ENCODE results near the gene NOX5. TPM values are rescaled to one million over a fixed set of nuclear protein-coding genes. Genes with fewer than 3 reads are reported as not detected.

Gene NOX5, protein sequence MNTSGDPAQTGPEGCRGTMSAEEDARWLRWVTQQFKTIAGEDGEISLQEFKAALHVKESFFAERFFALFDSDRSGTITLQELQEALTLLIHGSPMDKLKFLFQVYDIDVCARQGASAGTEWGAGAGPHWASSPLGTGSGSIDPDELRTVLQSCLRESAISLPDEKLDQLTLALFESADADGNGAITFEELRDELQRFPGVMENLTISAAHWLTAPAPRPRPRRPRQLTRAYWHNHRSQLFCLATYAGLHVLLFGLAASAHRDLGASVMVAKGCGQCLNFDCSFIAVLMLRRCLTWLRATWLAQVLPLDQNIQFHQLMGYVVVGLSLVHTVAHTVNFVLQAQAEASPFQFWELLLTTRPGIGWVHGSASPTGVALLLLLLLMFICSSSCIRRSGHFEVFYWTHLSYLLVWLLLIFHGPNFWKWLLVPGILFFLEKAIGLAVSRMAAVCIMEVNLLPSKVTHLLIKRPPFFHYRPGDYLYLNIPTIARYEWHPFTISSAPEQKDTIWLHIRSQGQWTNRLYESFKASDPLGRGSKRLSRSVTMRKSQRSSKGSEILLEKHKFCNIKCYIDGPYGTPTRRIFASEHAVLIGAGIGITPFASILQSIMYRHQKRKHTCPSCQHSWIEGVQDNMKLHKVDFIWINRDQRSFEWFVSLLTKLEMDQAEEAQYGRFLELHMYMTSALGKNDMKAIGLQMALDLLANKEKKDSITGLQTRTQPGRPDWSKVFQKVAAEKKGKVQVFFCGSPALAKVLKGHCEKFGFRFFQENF
- 237 and 339 TPM in 2 replicates for total RNA-seq (2014; rRNA removed)
- percentile 40 among the genes with signal in this experiment for Bru-seq, nascent RNA
- BruChase-seq, experiment 1, labeled RNA remaining after a 6-hour chase: percentile 42 among the genes with signal in this experiment
- percentile 41 among the genes with signal in this experiment for BruChase-seq, experiment 2, labeled RNA remaining after a 2-hour chase
- long read RNA-seq, partial matches to known transcripts: 16 of 40 reads
- long read RNA-seq, other reads (novel, unspliced or antisense): 24 of 40 reads

DNA sequence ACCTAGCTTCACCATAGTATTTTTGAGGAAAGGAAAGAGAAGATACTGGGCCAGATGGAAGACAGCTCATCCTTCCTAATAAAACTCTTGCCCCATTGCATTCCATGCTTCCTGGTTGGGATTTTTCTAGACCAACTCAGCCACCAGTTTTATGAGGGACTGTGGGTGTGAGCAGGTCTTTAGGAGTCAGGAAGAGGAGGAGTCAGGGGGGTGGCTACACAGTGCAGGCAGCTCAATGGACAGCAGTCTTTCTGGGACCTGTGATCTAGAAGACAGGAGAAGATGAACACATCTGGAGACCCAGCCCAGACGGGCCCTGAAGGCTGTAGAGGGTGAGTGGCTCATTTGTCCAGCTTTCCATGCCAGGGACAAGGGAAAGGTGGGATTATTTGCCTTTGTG, at the start of gene NOX5:
NOX5 (plus strand) TSS at position 242 of the 400 bp plus-strand sequence; CDS start at position 283, 41 bp downstream.
- POLR2A ChIA-PET (ENCODE audit: unreplicated experiment): no interaction called here
- Histone ChIP-seq H3K79me2 (ENCODE audit: low read length) (no peaks in the 10 kb centered on the region), H3K4me2 (ENCODE audit: low read length) (no peak within 1 kb of the TSS), H2AFZ (ENCODE audit: low read length) (no peak within 1 kb of the TSS), H3K9ac (ENCODE audit: low read length) (no peak within 1 kb of the TSS), H3K36me3 (ENCODE audit: low read depth, low read length) (no peaks in the 10 kb centered on the region), H3K4me3 (ENCODE audit: low read length) (no peak within 1 kb of the TSS), H3K27me3 (ENCODE audit: low read length) (no peaks in the 10 kb centered on the region), H3K4me1 (ENCODE audit: insufficient read depth, low read length) (peaks cover 8% of the 10 kb centered on the region; the same call in 1 of the 2 replicates), H3K9me2 (replicated peaks; ENCODE audit: low read length) (no peaks in the 10 kb centered on the region), H3K27ac (ENCODE audit: low read length) (no peak within 1 kb of the TSS), H3K9me3 (ENCODE audit: low read length) (no peaks in the 10 kb centered on the region), H4K20me1 (ENCODE audit: low read length) (no peaks in the 10 kb centered on the region), H3F3A (ENCODE audit: low read length, unreplicated experiment) (no peaks in the 10 kb centered on the region)
- TF ChIP-seq, protein P1, sequence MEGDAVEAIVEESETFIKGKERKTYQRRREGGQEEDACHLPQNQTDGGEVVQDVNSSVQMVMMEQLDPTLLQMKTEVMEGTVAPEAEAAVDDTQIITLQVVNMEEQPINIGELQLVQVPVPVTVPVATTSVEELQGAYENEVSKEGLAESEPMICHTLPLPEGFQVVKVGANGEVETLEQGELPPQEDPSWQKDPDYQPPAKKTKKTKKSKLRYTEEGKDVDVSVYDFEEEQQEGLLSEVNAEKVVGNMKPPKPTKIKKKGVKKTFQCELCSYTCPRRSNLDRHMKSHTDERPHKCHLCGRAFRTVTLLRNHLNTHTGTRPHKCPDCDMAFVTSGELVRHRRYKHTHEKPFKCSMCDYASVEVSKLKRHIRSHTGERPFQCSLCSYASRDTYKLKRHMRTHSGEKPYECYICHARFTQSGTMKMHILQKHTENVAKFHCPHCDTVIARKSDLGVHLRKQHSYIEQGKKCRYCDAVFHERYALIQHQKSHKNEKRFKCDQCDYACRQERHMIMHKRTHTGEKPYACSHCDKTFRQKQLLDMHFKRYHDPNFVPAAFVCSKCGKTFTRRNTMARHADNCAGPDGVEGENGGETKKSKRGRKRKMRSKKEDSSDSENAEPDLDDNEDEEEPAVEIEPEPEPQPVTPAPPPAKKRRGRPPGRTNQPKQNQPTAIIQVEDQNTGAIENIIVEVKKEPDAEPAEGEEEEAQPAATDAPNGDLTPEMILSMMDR (conservative IDR thresholded peaks at IDR 0.05; ENCODE audit: low read depth, low read length): no peak
- TF ChIP-seq EZH2 (IDR thresholded peaks at IDR 0.05; ENCODE audit: low read length, unreplicated experiment) (no peak), EZH2phosphoT487 (IDR thresholded peaks at IDR 0.05; ENCODE audit: borderline replicate concordance, low read length) (no peak)
- peak; percentile 62 for ATAC-seq
- no TSS peak for BruUV-seq (replicated peaks)
- peak; percentile 67 for DNase-seq
- intact Hi-C loops (cut with micrococcal nuclease): no loop called here
- CTCF ChIA-PET: no interaction called here

DNA sequence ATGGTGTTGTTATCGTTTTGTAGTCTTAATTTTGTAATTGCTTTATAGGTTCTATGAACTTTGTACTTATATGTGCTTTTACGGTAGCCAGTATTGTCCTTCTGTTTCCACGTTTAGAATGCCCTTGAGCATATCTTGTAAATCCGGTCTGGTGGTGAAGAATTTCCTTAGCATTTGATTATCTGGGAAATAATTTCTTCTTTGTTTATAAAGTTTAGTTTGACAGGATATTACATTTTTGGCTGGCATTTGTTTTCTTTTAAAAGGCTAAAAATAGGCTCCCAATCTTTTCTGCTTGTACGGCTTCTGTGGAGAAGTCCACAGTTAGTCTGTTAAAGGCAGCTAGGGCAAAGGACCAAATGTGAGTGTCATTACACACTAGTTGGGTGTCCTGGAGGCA, 47.5 kb upstream of the NOX5 start:
- no TSS peak for BruUV-seq (replicated peaks)
- DNase-seq (no peak), ATAC-seq (no peak)
- Histone ChIP-seq H3F3A (ENCODE audit: low read length, unreplicated experiment) (no peaks in the 10 kb centered on the region), H3K27ac (ENCODE audit: low read length) (no peak overlapping the region), H3K9me3 (ENCODE audit: low read length) (peaks cover 11% of the 10 kb centered on the region), H3K9me2 (replicated peaks; ENCODE audit: low read length) (no peaks in the 10 kb centered on the region), H3K79me2 (ENCODE audit: low read length) (no peaks in the 10 kb centered on the region), H3K4me3 (ENCODE audit: low read length) (no peak overlapping the region), H2AFZ (ENCODE audit: low read length) (no peak overlapping the region), H3K4me1 (ENCODE audit: insufficient read depth, low read length) (no peaks in the 10 kb centered on the region), H3K36me3 (ENCODE audit: low read depth, low read length) (no peaks in the 10 kb centered on the region), H4K20me1 (ENCODE audit: low read length) (no peaks in the 10 kb centered on the region), H3K27me3 (ENCODE audit: low read length) (no peaks in the 10 kb centered on the region), H3K9ac (ENCODE audit: low read length) (no peak overlapping the region), H3K4me2 (ENCODE audit: low read length) (no peak overlapping the region)
- intact Hi-C loops (cut with micrococcal nuclease): no loop called here
- TF ChIP-seq, protein P1 (conservative IDR thresholded peaks at IDR 0.05; ENCODE audit: low read depth, low read length): no peak
- TF ChIP-seq EZH2phosphoT487 (IDR thresholded peaks at IDR 0.05; ENCODE audit: borderline replicate concordance, low read length) (no peak), EZH2 (IDR thresholded peaks at IDR 0.05; ENCODE audit: low read length, unreplicated experiment) (no peak)
- POLR2A ChIA-PET (ENCODE audit: unreplicated experiment): no interaction called here
- CTCF ChIA-PET: no interaction called here

Data from PC-3 (cell line).